GM08714 (cell line): Measurements from ENCODE around the gene MRPL54.
"Not testable (repeated sequence)": the region's sequence is repeated elsewhere in the genome, so short reads cannot be mapped to it uniquely, and the experiment has no call there.

Experiments
- H3K4me3 ChIP-seq: fragments of 200-500 bp; sonication (Bioruptor generic); 2 replicates; pipeline ENCODE4 v1.5.1; 2014; ENCODE audit warnings: mild to moderate bottlenecking, low read length, inconsistent platforms
- ZNF274 ChIP-seq: IDR thresholded peaks from 2 replicates; pipeline ENCODE4 v1.6.1; 2012; ENCODE audit warnings: mild to moderate bottlenecking, low read depth, low read length

MRPL54 gene

GRCh38 chr19:3814648-3815047, 52.2 kb downstream of the MRPL54 start:
- TF ChIP-seq ZNF274 = no peak
- no peak overlapping the region for H3K4me3 ChIP-seq

GRCh38 chr19:3816148-3816547, 53.7 kb downstream of the MRPL54 start:
- not testable (repeated sequence) for H3K4me3 ChIP-seq

- no peak overlapping the region for H3K4me3 ChIP-seq
- no peak for TF ChIP-seq ZNF274
Observed at GRCh38 chr19:3816566-3817218, 54.2 kb downstream of the MRPL54 start.
